Mesothelial cell of epicardium (in vitro differentiated cells): ENCODE results near the gene SUCLG1. TPM values are rescaled to one million over a fixed set of nuclear protein-coding genes. Genes with fewer than 3 reads are reported as not detected.

Source experiments
- DNase-seq, 2 experiments: peaks; one replicate each; pipeline ENCODE4 v3.0.0; 2021; ENCODE audit warnings: low spot score in 2 of 2; ENCODE audit not compliant: unreplicated experiment in 2 of 2
- H3K27ac Mint-ChIP-seq: 2 replicates; pipeline ENCODE4 v1.8.0; 2021; ENCODE audit warnings: mixed read lengths
- H3K27me3 Mint-ChIP-seq: 2 replicates; pipeline ENCODE4 v1.8.0; 2021; ENCODE audit warnings: low read depth, mixed read lengths
- H3K36me3 Mint-ChIP-seq: 2 replicates; pipeline ENCODE4 v1.8.0; 2021; ENCODE audit warnings: mixed read lengths
- H3K4me1 Mint-ChIP-seq: 2 replicates; pipeline ENCODE4 v1.8.0; 2021; ENCODE audit warnings: mixed read lengths
- H3K4me3 Mint-ChIP-seq: 2 replicates; pipeline ENCODE4 v1.8.0; 2021; ENCODE audit warnings: mild to moderate bottlenecking, moderate library complexity, mixed read lengths
- H3K9me3 Mint-ChIP-seq: 2 replicates; pipeline ENCODE4 v1.8.0; 2021; ENCODE audit warnings: mixed read lengths
- total RNA-seq: library from RNA; stranded (reverse); gene quantifications from 3 replicates; pipeline ENCODE4 v1.2.1, GENCODE V29; 2021
- TF ChIP-seq, protein P1 (sequence below): fragments of 200-600 bp; sonication (generic); IDR thresholded peaks from one replicate; pipeline ENCODE4 v1.5.0; 2021; ENCODE audit warnings: antibody characterized with exemption; ENCODE audit not compliant: unreplicated experiment

SUCLG1 gene
- total RNA-seq, 1 donor from 2014 or later, result 49.9 TPM

DNA sequence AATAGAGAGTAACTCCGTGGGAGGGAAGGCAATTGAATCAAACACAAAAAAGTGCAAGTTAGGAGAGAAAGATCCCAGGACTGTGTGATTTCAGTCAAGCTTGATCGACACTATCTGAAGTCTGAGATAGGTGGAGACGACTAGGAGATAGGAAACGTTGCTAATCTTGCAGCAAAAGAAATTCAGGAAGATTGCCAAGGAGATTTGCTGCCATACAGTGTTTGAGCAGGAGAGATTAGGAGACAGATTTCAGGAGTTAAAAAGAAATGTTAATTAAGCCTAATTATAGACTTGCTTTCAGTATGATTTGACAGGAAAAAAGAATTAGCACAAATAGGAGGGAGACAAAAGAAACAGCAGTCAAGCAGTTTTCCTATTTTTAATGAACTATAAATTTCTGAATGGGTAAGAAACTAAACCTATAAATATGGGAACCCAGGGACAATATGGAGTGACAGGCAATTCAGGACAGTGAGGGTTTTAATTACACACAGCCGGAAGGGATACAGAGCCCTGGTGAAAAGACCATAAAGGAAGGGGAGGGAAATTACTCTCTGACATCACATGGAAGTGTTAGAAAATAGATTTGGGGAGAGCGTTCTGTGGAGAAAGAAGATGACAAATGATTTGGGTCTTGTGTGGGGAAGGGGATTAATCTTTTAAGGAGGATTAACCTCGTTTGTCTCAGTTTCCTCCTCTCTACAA lies 72.6 kb downstream of the SUCLG1 start:
- Mint-ChIP-seq H3K4me3 (no peak overlapping the region), H3K9me3 (peaks cover 10% of the 10 kb centered on the region), H3K27ac (no peak overlapping the region), H3K27me3 (peaks cover 24% of the 10 kb centered on the region), H3K36me3 (no peaks in the 10 kb centered on the region), H3K4me1 (peaks cover 6% of the 10 kb centered on the region)
- DNase-seq, result no peak
- TF ChIP-seq, protein P1, sequence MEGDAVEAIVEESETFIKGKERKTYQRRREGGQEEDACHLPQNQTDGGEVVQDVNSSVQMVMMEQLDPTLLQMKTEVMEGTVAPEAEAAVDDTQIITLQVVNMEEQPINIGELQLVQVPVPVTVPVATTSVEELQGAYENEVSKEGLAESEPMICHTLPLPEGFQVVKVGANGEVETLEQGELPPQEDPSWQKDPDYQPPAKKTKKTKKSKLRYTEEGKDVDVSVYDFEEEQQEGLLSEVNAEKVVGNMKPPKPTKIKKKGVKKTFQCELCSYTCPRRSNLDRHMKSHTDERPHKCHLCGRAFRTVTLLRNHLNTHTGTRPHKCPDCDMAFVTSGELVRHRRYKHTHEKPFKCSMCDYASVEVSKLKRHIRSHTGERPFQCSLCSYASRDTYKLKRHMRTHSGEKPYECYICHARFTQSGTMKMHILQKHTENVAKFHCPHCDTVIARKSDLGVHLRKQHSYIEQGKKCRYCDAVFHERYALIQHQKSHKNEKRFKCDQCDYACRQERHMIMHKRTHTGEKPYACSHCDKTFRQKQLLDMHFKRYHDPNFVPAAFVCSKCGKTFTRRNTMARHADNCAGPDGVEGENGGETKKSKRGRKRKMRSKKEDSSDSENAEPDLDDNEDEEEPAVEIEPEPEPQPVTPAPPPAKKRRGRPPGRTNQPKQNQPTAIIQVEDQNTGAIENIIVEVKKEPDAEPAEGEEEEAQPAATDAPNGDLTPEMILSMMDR, result no peak

DNA sequence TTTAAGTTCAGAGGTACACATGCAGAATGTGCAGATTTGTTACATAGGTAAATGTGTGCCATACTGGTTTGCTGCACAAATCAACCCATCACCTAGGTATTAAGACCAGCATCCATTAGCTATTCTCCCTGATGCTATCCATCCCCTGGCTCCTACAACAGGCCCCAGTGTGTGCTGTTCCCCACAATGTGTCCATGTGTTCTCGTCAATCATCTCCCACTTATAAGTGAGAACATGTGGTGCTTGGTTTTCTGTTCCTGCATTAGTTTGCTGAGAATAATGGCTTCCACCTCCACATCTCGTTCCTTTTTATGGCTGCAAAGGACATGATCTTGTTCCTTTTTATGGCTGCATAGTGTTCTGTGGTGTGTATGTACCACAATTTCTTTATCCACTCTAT lies 75.8 kb downstream of the SUCLG1 start:
- peaks cover 24% of the 10 kb centered on the region for H3K27me3 Mint-ChIP-seq
- H3K36me3 Mint-ChIP-seq, result no peaks in the 10 kb centered on the region
- H3K4me3 Mint-ChIP-seq, result no peak overlapping the region
- H3K9me3 Mint-ChIP-seq, result peaks cover 10% of the 10 kb centered on the region
- TF ChIP-seq, protein P1, result no peak
- peaks cover 6% of the 10 kb centered on the region for H3K4me1 Mint-ChIP-seq
- DNase-seq, result no peak
- H3K27ac Mint-ChIP-seq, result no peak overlapping the region

GRCh38 chr2:84380875-84381274 lies 78.2 kb downstream of the SUCLG1 start:
- Mint-ChIP-seq H3K27me3 (peaks cover 15% of the 10 kb centered on the region), H3K4me3 (no peak overlapping the region), H3K27ac (no peak overlapping the region), H3K4me1 (no peaks in the 10 kb centered on the region), H3K36me3 (no peaks in the 10 kb centered on the region), H3K9me3 (peaks cover 10% of the 10 kb centered on the region)
- TF ChIP-seq, protein P1, result no peak
- no peak for DNase-seq

GRCh38 chr2:84378960-84379359 lies 80.1 kb downstream of the SUCLG1 start:
- TF ChIP-seq, protein P1, result no peak
- H3K27me3 Mint-ChIP-seq, result peaks cover 6% of the 10 kb centered on the region
- DNase-seq, result no peak
- H3K36me3 Mint-ChIP-seq, result no peaks in the 10 kb centered on the region
- no peaks in the 10 kb centered on the region for H3K4me1 Mint-ChIP-seq
- peaks cover 9% of the 10 kb centered on the region for H3K9me3 Mint-ChIP-seq
- no peak overlapping the region for H3K27ac Mint-ChIP-seq
- no peak overlapping the region for H3K4me3 Mint-ChIP-seq

GRCh38 chr2:84375020-84375419 lies 84.1 kb downstream of the SUCLG1 start:
- TF ChIP-seq, protein P1, result no peak
- no peaks in the 10 kb centered on the region for H3K27me3 Mint-ChIP-seq
- DNase-seq, result no peak
- no peaks in the 10 kb centered on the region for H3K36me3 Mint-ChIP-seq
- H3K9me3 Mint-ChIP-seq, result peaks cover 4% of the 10 kb centered on the region
- H3K4me3 Mint-ChIP-seq, result no peak overlapping the region
- no peaks in the 10 kb centered on the region for H3K4me1 Mint-ChIP-seq
- no peak overlapping the region for H3K27ac Mint-ChIP-seq
